ENCODE measurements around the gene DNAJC21.

DNA sequence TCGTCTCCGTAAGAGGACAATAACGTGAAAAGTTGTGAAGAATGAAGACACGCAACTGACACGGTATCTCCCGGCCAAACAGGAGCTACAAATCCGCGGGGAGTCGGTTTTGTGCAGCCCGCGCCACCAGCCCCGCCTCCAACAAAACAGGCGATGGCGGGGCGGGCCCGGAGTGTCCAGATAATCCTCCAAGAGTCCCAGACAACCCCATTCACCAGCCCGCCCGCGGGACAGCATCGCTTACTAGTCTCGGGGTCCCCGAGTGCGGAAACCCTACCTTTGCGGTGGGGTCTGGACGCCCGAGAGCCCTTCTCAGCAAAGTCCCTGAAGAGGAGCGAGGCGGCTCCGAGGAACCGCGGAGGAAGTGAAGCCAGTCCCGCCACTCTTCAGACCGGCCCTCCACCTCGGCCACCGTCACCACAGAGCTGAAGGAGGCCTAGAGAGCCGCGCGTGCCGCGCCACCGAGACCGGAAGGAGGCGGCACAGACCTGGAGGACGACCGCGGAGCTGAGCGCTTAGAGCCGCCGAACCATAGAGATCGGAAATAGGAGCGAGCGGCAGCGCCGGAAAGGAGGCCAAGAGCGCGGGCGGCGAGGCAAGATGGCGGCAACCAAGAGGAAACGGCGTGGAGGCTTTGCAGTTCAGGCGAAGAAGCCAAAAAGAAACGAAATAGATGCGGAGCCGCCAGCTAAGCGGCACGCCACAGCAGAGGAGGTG is 14.1 kb upstream of the DNAJC21 start, which contains the start of the genes BRIX1 and RAD1:
- TF ChIP-seq, protein P1, sequence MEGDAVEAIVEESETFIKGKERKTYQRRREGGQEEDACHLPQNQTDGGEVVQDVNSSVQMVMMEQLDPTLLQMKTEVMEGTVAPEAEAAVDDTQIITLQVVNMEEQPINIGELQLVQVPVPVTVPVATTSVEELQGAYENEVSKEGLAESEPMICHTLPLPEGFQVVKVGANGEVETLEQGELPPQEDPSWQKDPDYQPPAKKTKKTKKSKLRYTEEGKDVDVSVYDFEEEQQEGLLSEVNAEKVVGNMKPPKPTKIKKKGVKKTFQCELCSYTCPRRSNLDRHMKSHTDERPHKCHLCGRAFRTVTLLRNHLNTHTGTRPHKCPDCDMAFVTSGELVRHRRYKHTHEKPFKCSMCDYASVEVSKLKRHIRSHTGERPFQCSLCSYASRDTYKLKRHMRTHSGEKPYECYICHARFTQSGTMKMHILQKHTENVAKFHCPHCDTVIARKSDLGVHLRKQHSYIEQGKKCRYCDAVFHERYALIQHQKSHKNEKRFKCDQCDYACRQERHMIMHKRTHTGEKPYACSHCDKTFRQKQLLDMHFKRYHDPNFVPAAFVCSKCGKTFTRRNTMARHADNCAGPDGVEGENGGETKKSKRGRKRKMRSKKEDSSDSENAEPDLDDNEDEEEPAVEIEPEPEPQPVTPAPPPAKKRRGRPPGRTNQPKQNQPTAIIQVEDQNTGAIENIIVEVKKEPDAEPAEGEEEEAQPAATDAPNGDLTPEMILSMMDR (IDR thresholded peaks at IDR 0.05), result peak in 6 of 12 donors; percentile 16 to 48 (median 32)
- TF ChIP-seq POLR2A (IDR thresholded peaks at IDR 0.05), result peak in 1 of 2 donors; percentile 37

Measured in heart left ventricle (tissue), 13 donors.